Measurements from ENCODE around the gene CDH23.

The CDH23 gene

GRCh38 chr10:71561003-71561574 lies 164.4 kb downstream of the CDH23 start:
- no peaks in the 10 kb centered on the region for H4K20me1 ChIP-seq (ENCODE audit: insufficient read depth)
- H3K9ac ChIP-seq, result no peak overlapping the region
- H2AFZ ChIP-seq (ENCODE audit: low read depth), result no peak overlapping the region
- H3K4me3 ChIP-seq (IDR thresholded peaks at IDR 0.05; ENCODE audit: insufficient read depth, low read depth, low read length), result no peak overlapping the region
- no peaks in the 10 kb centered on the region for H3K4me1 ChIP-seq (ENCODE audit: low read depth, poor library complexity, severe bottlenecking)
- no peaks in the 10 kb centered on the region for H3K79me2 ChIP-seq (ENCODE audit: insufficient read depth, low read depth)
- TF ChIP-seq, protein P1, sequence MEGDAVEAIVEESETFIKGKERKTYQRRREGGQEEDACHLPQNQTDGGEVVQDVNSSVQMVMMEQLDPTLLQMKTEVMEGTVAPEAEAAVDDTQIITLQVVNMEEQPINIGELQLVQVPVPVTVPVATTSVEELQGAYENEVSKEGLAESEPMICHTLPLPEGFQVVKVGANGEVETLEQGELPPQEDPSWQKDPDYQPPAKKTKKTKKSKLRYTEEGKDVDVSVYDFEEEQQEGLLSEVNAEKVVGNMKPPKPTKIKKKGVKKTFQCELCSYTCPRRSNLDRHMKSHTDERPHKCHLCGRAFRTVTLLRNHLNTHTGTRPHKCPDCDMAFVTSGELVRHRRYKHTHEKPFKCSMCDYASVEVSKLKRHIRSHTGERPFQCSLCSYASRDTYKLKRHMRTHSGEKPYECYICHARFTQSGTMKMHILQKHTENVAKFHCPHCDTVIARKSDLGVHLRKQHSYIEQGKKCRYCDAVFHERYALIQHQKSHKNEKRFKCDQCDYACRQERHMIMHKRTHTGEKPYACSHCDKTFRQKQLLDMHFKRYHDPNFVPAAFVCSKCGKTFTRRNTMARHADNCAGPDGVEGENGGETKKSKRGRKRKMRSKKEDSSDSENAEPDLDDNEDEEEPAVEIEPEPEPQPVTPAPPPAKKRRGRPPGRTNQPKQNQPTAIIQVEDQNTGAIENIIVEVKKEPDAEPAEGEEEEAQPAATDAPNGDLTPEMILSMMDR (conservative IDR thresholded peaks at IDR 0.05; ENCODE audit: low read depth, low read length), result no peak
- H3K27me3 ChIP-seq (ENCODE audit: insufficient read depth, low read depth), result peaks cover 49% of the 10 kb centered on the region
- H3K36me3 ChIP-seq (ENCODE audit: insufficient read depth), result no peaks in the 10 kb centered on the region
- H3K27ac ChIP-seq, result no peak overlapping the region
- H3K4me2 ChIP-seq, result no peak overlapping the region

GRCh38 chr10:71562181-71562580 lies 165.5 kb downstream of the CDH23 start:
- Histone ChIP-seq H3K27me3 (ENCODE audit: insufficient read depth, low read depth) (peaks cover 44% of the 10 kb centered on the region), H3K4me1 (ENCODE audit: low read depth, poor library complexity, severe bottlenecking) (no peaks in the 10 kb centered on the region), H2AFZ (ENCODE audit: low read depth) (no peak overlapping the region), H3K36me3 (ENCODE audit: insufficient read depth) (no peaks in the 10 kb centered on the region), H3K9ac (no peak overlapping the region), H3K27ac (no peak overlapping the region), H3K4me2 (no peak overlapping the region), H3K79me2 (ENCODE audit: insufficient read depth, low read depth) (no peaks in the 10 kb centered on the region), H4K20me1 (ENCODE audit: insufficient read depth) (no peaks in the 10 kb centered on the region), H3K4me3 (IDR thresholded peaks at IDR 0.05; ENCODE audit: insufficient read depth, low read depth, low read length) (no peak overlapping the region)
- TF ChIP-seq, protein P1 (conservative IDR thresholded peaks at IDR 0.05; ENCODE audit: low read depth, low read length), result no peak

- no peaks in the 10 kb centered on the region for H3K79me2 ChIP-seq (ENCODE audit: insufficient read depth, low read depth)
- no peak overlapping the region for H3K4me3 ChIP-seq (IDR thresholded peaks at IDR 0.05; ENCODE audit: insufficient read depth, low read depth, low read length)
- H3K4me2 ChIP-seq, result no peak overlapping the region
- H3K9ac ChIP-seq, result no peak overlapping the region
- no peaks in the 10 kb centered on the region for H3K4me1 ChIP-seq (ENCODE audit: low read depth, poor library complexity, severe bottlenecking)
- H4K20me1 ChIP-seq (ENCODE audit: insufficient read depth), result no peaks in the 10 kb centered on the region
- TF ChIP-seq, protein P1 (conservative IDR thresholded peaks at IDR 0.05; ENCODE audit: low read depth, low read length), result no peak
- no peak overlapping the region for H3K27ac ChIP-seq
- H2AFZ ChIP-seq (ENCODE audit: low read depth), result no peak overlapping the region
- H3K27me3 ChIP-seq (ENCODE audit: insufficient read depth, low read depth), result peaks cover 50% of the 10 kb centered on the region
- H3K36me3 ChIP-seq (ENCODE audit: insufficient read depth), result no peaks in the 10 kb centered on the region
Measured at GRCh38 chr10:71562904-71563303, 166.2 kb downstream of the CDH23 start.

GRCh38 chr10:71564194-71564820 lies 167.6 kb downstream of the CDH23 start:
- H2AFZ ChIP-seq (ENCODE audit: low read depth), result no peak overlapping the region
- H3K4me2 ChIP-seq, result no peak overlapping the region
- H3K27me3 ChIP-seq (ENCODE audit: insufficient read depth, low read depth), result peaks cover 52% of the 10 kb centered on the region
- no peaks in the 10 kb centered on the region for H3K4me1 ChIP-seq (ENCODE audit: low read depth, poor library complexity, severe bottlenecking)
- H3K27ac ChIP-seq, result no peak overlapping the region
- H3K9ac ChIP-seq, result no peak overlapping the region
- no peaks in the 10 kb centered on the region for H4K20me1 ChIP-seq (ENCODE audit: insufficient read depth)
- no peak overlapping the region for H3K4me3 ChIP-seq (IDR thresholded peaks at IDR 0.05; ENCODE audit: insufficient read depth, low read depth, low read length)
- H3K36me3 ChIP-seq (ENCODE audit: insufficient read depth), result no peaks in the 10 kb centered on the region
- TF ChIP-seq, protein P1 (conservative IDR thresholded peaks at IDR 0.05; ENCODE audit: low read depth, low read length), result no peak
- H3K79me2 ChIP-seq (ENCODE audit: insufficient read depth, low read depth), result no peaks in the 10 kb centered on the region
